HG02840 (cell line): ENCODE results near the gene DUS2.
"Not testable (repeated sequence)": the region's sequence is repeated elsewhere in the genome, so short reads cannot be mapped to it uniquely, and the experiment has no call there.

Source experiments
- ATAC-seq: cut with Tn5 transposase; IDR thresholded peaks from one replicate; pipeline ENCODE4 v1.9.1; 2021; ENCODE audit warnings: mild to moderate bottlenecking, moderate library complexity, moderate number of reproducible peaks; ENCODE audit not compliant: unreplicated experiment, low FRiP score

The DUS2 gene

GRCh38 chr16:68022728-68023537 is at the start of gene DUS2, which contains the start of gene DDX28:
TSS of gene DUS2 (plus strand) at chr16:68023284. CDS start at chr16:68038024, 14,740 bp downstream.
TSS of gene DDX28 (minus strand) at chr16:68023232. CDS start at chr16:68023202, 30 bp downstream.
- peak; percentile 82 for ATAC-seq

- no peak for ATAC-seq
These were observed 47.6 kb upstream of the DUS2 start for GRCh38 chr16:67975321-67976105.

GRCh38 chr16:67976205-67976604 is 46.9 kb upstream of the DUS2 start:
- ATAC-seq, result no peak

- ATAC-seq, result no peak
These were observed 46.1 kb upstream of the DUS2 start for GRCh38 chr16:67977005-67977404.

GRCh38 chr16:67977469-67978227 is 45.4 kb upstream of the DUS2 start:
- no peak for ATAC-seq

- no peak for ATAC-seq
These were observed 43.0 kb upstream of the DUS2 start, which contains the start of gene DPEP3 for GRCh38 chr16:67979955-67980678. TSS of gene DPEP3 (minus strand) at chr16:67980499. CDS start at chr16:67980380, 119 bp downstream.

GRCh38 chr16:67982011-67982696 is 40.9 kb upstream of the DUS2 start:
- ATAC-seq, result no peak

GRCh38 chr16:67986949-67987348 is 36.1 kb upstream of the DUS2 start:
- ATAC-seq, result no peak

- no peak for ATAC-seq
These were observed 35.5 kb upstream of the DUS2 start for GRCh38 chr16:67987460-67988160.

- no peak for ATAC-seq
These were observed 34.4 kb upstream of the DUS2 start for GRCh38 chr16:67988675-67989074.

GRCh38 chr16:67989322-67990017 is 33.6 kb upstream of the DUS2 start:
- no peak for ATAC-seq

GRCh38 chr16:67990018-67990386 is 33.1 kb upstream of the DUS2 start:
- no peak for ATAC-seq

GRCh38 chr16:67992661-67993206 is 30.4 kb upstream of the DUS2 start:
- no peak for ATAC-seq

GRCh38 chr16:67993207-67994039 is 29.7 kb upstream of the DUS2 start:
- ATAC-seq, result peak; percentile 69

GRCh38 chr16:67994040-67994408 is 29.1 kb upstream of the DUS2 start:
- ATAC-seq, result not testable (repeated sequence)

- ATAC-seq, result no peak
These were observed 27.7 kb upstream of the DUS2 start for GRCh38 chr16:67995423-67995822.

- no peak for ATAC-seq
These were observed 26.4 kb upstream of the DUS2 start for GRCh38 chr16:67996666-67997065.
